NCI-H1694 treated with DMSO at 0.1 percent for 48 hours (cell line): ENCODE measurements around the gene MAGEF1.

Experiments used
- DNase-seq: peaks from one replicate; lab custom pipeline; 2025; lab: John Stamatoyannopoulos, UW

MAGEF1 gene

DNA sequence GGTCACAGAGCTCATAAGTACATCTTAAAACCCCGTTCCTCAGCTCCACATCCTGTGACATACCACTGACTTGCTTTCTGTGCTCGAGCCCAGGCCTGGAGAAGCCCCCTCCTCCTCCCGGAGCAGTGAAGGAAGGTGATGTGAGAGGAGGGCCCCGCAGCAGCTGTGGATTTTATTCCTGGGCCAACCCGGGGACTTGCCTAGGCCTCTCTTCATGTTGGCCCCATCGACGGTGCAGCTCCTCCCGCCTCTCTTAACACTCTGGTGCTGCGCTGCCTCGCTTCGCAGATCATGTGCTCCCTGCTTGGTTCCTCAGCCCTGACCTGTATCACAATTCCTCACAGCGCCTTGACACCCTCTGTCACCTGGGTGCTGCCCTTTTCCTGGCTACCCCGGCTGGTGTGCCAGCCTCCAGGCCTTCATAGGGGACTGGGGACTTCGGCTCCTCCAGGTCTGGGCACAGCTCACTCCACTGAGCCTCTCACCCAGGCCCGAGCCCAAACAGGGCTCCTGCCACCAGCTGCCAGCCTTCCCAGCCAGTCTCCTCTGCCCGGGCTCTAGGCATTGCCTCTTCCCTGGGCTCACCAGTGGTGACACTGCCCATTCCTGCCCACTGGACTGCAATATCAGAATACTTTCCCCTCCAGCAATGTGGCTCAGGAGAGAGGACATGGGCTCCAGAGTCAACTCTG, 21.5 kb downstream of the MAGEF1 start:
- no peak for DNase-seq

DNA sequence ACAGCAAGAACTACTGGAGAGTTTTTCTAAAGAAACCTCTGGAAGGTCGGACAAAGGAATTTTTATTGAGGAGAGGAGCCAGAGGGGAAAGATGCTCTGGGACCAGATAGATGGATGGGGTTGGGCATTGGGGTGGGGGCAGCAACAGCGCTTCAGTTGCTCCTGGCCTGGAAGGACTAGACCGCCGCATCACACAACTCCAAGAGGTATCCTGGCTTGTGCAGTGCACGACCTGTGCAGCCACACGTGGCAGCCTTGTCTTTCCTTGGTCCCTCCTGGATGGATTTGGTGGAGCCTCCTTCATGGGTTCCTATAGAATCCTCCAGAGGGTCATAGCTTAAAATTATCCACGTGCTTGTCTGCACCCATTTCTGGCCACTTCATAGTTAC, 23.0 kb downstream of the MAGEF1 start:
- no peak for DNase-seq

DNA sequence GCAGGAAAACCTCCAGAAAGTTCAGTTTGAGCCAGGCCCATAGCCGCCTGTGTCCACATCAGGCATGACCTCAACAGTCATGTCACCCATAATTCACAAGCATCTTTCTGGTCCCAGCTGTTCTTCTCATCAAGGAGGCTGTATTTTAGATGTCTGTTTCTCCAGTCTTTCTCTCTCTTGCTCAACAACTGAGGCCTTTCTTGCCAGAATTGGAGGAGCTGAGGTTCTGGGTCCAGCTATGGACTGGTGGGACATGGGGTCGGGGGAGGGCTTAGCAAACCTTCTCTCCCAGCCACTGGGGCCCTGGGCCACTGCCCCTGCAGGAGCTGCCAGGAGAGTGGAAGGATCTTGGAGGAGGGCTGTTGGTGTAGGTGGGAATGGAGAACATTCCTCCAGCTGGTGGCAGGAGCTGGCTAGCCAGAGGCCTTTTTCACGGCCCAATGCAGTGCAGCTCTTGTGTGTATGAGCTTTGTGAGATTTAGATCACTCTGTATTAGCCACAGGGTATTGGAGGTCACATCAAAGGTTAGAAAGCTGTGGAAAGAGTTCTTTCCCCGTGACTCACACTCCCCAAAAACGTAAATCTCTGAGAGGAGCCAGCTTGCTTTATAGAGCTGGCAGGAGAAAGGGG, 23.5 kb downstream of the MAGEF1 start:
- DNase-seq, result no peak

DNA sequence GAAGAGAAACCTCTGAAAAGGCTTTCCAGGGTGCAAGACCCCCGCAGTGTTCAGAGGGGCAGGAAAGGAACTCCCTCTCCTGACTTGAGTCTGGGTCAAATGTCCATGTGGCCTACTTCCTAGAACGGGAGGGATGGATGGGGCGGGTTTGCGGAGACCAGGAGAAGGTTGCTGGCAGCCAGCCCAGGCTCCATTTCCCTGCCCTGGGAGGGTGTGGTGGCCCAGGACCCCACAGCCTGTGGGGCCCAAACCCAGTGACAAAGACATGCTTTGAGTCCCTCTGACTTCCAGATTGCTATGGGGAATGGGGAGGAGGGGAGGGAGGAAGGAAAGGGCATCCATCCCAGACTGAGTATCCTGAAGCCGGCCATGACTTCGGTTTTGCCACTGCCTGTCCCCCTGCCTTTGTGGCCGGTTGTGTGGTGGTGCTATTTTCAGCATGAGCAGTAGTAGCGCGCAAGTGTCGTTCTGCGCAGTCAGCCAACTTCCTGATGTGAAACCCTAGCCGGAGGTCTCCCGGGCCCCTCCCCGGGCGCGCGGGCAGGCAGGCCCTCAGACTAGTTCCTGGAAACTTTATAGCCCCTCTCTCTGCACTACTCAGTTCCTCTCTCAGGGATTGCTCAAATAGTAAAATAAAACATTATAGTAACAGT, 24.4 kb downstream of the MAGEF1 start:
- no peak for DNase-seq

DNA sequence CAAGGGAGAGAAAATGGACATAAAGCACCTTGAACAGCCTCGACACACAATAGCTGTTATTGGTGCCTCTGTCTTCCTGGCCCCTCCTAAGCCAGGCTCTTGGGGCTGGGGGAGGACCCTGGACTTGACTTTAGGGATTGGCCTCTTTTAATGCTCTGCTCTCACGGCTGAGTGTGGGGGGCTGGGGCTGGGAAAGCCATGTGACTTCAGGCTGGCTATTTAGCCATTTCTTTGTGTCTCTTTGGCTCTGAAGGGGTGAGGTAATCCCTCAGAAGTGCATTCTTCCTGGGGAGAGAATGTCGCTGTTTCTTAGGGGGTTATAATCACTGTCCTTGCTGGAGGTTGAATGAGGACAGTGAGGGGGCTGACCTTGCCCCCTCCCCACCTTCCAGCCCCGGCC, 26.2 kb downstream of the MAGEF1 start:
- no peak for DNase-seq

DNA sequence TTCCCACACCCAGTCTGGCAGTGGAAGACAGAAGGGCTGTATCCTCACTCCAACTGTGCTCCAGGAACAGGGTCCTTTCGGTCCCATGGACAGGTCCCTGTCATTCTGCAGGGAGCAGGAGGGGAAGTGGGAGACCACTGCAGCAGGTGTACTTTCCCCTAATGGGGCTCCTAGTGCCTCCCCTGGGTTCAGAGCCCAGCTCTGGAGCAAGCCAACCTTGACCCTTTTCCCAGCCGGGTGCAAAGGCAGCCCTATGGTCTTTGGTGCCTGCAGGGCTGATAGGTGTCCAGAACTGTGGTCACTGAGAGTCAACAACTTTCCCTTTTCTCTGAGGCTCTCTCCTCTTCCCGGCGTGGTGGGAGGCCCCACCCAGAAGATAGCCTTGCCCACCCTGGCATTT, 26.8 kb downstream of the MAGEF1 start:
- DNase-seq, result no peak

DNA sequence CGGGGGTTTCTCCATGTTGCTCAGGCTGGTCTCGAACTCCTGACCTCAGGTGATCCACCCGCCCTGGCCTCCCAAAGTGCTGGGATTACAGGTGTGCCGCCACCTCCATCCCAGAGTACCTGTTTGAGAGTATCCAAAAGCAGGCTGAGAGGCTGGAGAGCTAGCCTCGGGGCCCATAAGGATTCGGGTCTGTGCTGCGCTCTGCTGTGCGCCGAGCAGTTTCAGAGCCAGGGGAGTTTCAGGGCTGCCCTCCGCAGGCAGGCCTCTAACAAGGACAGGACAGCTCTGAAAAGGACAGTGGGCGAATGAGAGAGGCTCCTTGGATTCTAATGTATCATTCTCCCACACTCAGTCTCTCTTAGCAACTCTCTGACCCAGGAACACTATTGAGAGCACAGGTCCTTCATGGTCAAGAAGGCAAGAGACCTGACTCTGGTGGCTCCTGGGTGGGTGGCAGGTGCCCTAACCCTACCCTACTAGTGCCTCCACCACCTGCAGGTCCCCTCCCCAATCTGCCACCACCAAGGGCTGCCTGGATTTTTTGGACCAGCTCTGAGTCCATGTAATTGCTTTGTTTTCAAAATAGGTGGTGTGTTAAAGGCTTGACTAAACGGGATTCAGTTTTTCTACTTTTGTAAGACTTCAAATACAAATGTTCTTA, 27.8 kb downstream of the MAGEF1 start:
- no peak for DNase-seq

DNA sequence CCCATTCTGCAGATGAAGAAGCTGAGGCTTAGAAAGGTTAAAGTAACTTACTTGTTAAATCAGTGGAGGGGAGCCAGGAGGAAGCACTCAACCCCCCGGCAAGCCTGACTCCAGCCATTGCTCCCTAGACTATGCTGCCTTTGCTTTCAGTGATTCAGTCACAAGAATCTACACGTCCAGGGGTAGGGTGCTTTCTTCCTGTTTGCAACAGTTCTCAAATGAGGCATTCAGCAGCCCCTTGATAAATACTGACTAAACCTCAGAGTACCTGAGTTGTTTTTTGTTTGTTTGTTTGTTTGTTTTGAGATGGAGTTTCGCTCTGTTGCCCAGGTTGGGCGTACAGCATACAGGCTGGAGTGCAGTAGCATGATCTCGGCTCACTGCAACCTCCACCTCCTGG, 28.6 kb downstream of the MAGEF1 start:
- no peak for DNase-seq

DNA sequence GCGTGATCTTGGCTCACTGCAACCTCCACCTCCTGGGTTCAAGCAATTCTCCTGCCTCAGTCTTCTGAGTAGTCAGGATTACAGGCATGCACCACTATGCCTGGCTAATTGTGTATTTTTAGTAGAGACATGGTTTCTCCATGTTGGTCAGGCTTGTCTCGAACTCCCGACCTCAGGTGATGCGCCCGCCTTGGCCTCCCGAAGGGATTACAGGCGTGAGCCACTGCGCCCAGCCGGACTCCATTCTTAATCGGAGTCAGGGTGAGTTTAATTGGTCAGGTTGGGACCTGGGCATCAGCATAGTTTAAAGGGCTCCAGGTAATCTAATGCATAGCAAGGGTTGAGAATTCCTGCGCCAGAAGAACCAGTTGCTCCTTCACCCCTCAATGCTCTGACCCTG, 29.2 kb downstream of the MAGEF1 start:
- DNase-seq, result no peak

DNA sequence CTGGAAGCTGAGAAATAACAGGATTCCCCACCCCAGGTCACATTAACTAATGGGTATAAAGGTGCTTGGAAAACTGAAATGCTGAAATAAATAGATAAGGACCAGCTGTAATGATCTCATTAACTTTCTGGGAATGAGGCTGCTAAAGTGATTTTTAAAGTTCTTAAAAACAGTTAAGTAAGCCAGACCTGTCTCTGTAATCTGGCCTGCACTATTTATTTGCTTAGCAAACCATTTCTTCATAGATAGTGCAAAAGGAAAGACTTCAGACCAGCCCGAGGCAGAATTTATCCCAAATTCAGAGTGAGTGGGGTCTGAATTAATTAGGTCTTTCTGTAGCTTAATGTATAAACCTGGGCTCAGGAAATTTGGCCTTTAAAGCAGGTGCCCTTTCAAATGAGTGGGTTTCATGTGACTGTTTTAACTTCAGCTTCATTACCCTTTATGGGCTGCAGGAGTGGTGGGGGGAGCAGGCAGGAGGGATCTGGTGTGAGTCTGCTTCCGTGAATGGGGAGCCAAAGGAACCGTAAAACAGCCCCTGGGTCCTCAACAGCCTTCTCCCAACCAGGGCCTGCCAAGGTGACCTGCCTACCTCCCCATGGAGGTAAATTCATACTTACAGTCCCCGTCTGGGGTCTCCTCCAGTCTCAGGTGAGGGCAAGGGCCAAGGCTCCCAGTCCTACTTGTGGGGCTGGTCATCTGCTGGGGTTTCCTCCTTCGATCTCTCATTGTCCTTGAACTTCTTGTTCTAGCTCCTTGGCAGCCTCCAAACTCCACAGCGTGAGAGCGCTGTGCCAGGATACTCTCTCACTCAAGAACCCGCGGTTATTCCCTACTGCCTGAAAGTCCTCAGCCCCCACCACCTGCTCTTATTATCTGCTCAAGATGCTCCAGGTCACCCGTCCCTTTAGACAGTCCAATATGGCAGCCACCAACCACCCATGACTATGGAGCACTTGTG, 31.2 kb downstream of the MAGEF1 start:
- no peak for DNase-seq

DNA sequence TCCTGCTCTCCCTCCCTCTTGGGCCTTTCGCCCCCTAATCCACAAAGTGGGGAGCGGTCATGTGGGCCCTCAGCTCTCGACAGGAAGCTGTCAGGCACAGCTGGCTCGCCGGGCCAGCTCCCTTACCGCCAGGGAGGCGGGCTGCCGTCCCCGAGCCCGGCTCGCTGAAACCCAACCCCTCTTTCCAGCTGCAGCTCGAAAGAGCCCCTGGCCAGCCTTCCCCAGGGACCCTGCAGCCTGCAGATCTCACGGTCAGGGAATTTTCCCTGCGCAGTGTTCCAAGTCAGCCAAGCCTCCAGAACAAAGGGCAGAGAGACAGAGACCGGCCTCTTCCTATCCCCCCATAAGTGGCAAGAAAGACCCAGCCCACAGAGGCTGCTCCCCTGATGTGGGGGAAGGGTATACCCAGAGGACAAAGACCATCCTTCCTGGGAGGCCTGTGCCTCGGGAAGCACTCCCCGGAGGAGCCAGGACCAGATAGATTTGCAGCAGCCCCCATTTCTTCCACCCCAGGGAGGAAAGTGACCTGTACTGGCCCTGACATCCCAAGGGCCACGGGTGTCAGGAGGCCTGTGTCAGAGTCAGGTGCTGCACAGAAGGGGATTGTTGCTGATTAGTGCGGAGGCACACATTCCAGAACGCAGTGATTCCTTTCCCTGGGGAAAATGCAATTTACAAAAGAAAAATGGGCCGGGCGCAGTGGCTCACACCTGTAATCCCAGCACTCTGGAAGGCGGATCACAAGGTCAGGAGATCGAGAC, 32.6 kb downstream of the MAGEF1 start:
- DNase-seq, result no peak

DNA sequence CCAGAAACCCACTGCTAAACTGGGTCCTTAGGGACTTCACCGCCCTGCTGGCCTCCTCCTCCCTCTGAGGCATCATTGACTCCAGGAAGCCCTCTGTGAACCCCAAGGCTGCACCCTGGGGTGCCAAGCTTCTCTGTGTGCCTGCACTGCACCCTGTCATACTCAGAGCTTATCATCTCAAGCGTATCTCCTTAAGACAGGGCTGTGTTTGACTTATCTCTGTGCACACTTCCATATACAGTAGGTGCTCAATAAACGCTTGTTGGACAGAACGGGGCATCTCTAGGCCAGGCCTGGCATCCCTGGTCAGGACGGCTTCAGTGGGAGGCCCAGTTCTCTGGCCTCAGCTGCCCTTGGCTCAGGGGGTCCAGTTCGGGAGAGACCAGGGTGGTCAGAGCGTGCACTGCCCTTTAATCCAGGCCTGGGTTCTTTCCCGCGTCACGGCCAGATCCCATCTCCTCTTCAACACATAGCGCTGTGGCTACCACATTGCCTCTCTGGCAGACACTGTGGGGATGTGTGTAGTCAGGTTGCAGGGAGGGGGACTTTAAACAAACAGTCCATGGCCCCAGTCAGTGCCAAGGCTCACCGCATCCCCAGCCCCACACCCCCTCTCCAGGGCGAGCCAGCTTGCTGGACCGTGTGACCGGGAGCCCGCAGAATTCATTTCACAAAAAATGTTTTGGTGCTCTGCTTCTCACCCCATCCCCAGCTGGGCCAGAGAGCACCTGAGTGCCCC, 33.4 kb downstream of the MAGEF1 start:
- DNase-seq, result no peak

DNA sequence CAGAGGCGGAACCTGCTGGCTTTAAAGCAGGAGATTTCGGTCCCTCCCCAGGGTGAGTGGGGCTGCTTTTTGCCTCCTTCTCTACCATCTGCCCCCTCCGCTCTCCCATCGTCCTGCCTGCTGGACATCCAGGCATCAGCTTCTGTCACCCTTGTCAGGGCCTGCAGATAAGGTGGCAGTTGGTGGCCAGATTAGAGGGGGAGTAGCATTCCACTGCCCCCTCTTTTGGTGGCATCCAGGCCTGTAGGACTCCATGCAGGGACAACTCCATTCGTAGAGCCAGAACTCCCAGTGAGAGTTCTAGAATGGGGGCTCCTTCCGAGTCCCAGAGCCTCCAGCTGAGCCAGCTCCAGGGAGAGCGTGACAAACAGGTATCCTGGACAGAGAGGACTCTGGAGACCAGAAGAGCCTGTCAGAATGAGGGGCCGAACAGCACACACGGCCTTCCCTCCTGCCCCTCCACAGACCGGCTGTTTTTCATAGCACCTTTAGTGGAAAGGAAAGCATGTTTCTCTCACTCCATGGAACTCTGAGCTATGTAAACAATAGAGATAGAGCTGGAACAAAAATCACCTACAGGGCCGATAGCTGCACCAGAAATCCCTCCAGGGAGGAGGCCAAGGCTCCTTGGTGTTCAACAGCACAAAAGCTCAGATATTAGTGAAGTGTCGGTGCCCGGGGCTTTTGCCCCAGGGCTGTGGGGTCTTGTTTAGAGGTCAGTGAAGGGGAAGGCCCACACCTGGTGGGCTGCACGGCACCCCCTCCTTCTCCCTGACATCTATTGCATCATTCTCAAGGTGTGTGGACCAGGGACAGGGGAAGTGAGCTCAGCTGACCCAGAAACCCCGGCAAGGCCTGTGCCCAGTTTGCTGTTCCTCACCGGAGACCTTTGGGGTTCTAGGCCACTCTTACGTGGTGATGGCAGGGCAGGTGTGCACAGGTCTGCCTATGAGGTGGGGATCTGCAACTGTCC, 34.2 kb downstream of the MAGEF1 start:
- DNase-seq, result no peak

DNA sequence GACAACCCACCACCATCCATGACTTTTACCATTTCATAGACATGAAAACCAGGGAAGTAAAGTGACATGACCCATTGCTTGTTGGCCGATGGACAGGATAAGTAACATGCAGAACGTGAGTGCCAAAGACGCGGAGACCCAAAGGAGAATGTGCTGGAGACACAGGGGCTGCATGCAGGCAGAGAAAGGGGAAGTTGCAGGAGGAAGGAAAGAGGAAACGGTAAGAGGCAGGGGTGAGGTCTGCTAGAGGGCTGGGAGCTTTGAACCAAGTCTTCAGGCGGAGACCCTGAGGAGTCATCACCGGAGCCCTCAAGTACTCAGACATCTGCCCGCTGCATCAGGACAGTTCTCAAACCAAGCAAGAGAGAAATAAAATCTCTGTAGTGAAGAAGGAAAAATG, 34.9 kb downstream of the MAGEF1 start:
- no peak for DNase-seq

DNA sequence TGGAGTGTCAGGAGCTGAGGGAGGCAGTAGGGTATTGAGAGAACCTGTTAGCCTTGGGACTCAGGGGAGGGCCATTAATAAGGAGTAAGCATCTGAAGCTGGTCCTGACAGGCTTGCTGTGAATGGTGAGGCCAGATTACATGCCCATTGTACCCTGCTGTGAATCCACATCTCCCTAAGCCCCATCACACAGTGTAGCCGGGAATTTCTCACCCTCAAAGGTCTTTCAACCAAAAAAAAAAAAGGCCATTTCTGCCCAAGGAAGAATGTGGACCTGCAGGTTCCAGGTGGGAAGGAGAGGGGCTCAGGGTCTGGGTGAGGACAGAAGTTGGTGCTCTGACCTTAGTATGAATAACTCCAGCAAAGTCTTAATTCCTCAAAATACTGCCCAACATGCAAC, 37.2 kb downstream of the MAGEF1 start:
- no peak for DNase-seq

DNA sequence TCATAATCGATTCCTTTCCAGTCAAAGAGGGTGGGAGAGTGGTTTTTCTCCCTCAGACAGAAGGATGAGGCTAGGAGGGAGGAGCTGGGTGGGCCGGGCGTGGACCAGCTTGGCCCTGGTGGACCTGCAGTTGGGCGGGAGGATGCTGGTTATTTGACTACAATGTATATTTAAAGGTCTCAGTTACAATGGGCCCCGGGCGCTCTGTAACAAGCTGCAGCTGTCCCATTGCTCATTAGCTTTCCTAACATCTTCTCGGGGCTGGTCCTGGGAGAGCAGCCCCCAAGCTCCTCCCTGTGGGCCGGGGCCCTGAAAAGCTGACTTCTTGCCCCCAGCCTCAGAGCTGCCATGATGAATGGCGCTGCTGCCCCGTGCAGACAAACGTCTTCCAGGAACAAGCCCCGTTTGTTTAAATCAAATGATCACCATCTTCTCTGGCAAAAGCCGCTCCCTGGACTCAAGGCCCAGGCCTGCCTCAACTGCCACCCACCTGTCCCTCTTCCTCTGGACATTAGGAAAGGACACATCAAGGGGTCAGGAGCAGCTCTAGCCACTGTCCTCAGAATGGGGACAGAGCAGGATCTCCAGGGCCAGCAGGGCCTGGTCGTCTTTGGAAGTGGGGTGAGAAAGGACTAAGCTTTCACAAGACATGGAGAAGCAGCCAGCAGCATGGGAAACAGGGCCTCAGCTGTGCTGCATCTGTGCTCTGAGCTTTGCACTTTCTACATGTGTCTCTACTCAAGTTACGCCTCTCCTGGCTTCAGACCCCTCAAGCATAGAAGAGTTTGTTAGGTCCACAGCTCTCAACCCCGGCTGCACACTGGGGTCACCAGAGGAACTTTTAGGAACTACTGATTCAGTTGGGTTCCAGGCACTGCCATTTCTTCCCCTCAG, 38.6 kb downstream of the MAGEF1 start:
- DNase-seq, result no peak

DNA sequence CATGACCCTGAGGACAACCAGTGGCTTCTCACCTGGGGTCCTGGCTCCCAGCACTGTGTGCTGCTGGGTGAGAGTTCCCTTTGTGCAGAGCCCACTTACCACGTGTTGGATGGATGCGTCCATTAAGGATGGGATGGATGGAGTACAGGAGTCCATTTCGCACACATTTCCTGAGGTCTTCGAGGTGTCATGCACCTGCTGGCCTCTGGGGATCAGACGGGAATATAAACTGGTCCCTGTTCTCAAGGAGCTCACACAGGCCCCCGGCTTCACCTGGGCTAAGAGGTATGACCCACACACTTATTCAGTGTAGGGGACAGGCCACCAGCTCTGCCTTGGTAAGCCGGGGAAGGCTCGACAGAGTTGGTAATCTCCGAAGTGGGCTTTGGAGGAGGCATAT, 39.5 kb downstream of the MAGEF1 start:
- DNase-seq, result no peak

DNA sequence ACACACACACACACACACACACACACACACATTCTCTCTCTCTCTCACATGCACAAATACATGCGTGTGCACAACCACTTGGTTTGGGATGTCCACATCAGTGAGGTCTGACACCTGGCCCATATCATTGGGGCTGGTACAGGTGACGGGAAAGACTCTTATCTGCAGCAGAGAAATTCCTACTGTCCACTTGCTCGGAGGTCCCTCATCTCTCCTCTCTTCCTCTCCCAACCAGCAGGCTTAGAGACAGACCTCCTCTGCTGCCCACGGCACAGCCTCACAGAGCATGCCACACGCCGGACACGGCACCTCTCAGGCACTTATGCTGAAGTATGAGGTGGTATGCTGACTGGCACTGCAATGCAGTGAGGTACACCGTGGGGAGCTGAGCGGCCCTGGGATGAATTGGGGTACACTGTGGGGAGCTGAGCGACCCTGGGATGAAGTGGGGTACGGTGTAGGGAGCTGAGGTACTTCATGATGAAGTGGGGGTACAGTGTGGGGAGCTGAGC, 41.7 kb downstream of the MAGEF1 start:
- DNase-seq, result no peak
